GM18526 (cell line): Measurements from ENCODE around the gene SLC24A1.
A peak's percentile ranks its signal among the peaks of the same experiment; 100 is the strongest.

Experiments
- POLR2A ChIP-seq: IDR thresholded peaks from 3 replicates; pipeline ENCODE4 v1.6.1; 2011; ENCODE audit not compliant: insufficient read length; ENCODE audit errors: extremely low read depth

The SLC24A1 gene

DNA sequence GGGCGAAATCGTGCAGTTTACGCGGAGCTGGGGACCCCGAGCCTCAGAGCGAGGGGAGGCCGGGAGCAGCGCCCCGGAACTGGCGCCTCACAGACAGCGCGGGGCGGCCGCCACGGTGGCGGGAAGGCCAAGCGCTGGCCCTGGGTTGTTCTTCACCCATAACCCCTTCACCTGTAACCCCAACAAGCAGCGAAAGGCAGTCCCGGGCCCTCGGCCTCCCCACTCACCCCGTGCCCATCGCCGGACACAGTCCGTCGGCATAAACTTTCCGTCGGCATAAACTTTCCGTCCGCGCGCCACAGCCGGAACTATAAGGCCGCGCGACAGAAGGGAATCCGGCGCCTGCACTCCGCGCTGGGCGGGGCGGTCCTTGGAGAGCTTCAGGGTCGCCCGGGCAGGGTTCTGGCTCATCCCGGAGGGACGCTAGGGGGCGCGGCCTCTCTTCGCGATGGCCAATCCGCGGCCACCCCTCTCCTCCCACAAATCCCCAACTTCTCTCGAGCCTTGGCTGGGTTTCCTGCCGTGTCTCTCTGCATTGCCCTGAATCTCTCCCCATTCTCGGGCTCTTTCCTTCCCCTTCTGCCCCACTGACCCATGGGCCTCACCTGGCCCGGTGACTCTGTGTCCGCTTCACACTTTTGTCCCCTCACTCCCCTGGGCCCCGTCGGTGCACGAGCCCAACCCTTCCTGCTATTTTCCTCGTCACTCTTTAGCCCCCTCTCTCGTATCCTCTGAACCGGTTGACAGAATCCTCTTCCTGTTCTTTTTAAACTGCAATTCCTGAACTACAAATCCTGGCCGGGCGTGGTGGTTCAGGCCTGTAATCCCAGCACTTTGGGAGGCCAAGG lies 10.6 kb upstream of the SLC24A1 start, which contains the start of gene INTS14:
INTS14 (minus strand) TSS at position 261 of the 848 bp plus-strand sequence. CDS start 3,751 bp downstream, outside the sequence.
- peak; percentile 86 for TF ChIP-seq POLR2A

DNA sequence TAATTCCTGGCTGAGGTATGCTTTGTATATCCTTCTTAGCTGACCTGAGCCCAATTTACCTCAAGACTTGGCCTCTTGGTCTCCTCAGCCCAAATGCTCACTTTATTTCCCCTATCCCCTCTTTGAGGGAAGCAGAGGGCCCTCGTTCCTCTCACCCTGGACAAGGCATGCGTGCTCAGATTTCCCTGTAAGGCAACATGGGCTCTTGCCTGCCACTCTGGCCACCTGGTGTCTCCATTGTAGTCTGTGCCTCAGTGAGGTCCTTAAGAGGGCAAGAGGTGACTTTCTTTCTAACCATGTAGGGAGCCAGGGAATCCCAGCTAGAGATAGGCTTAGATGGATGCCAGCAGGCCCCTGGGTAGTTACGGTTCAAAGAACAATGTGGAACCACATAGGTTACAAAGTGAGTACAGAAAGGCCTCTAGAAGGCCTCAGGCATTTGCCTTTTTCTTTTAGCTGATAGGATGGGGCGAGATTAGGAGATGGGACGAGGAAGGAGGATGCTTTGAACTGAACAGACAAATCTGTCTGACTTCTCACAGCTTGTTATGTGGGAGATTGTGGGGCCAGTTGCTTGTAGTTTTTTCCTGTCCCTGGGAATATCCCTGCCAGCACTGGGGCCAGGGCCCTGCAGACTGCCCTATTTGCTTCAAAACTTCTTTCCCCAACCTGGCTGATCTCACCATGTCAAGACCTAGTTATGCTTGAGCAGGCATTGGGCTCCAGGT lies 9.7 kb upstream of the SLC24A1 start:
- no peak for TF ChIP-seq POLR2A

DNA sequence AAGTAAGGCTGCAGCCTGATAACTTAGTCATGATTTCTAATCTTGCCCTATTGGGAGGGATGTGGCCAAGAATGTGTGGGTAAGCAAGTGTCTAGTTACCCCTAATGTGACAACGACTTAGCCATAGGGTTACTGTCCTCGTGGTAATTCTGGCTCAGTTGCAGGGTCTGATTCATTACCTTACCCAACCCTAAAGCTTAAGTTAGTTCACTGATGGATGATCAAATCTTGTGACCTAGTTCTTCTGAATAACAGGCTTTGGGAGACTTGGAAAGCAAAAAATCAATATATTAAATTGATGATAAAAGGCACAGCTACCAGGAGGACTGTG lies 9.2 kb upstream of the SLC24A1 start:
- TF ChIP-seq POLR2A = no peak

DNA sequence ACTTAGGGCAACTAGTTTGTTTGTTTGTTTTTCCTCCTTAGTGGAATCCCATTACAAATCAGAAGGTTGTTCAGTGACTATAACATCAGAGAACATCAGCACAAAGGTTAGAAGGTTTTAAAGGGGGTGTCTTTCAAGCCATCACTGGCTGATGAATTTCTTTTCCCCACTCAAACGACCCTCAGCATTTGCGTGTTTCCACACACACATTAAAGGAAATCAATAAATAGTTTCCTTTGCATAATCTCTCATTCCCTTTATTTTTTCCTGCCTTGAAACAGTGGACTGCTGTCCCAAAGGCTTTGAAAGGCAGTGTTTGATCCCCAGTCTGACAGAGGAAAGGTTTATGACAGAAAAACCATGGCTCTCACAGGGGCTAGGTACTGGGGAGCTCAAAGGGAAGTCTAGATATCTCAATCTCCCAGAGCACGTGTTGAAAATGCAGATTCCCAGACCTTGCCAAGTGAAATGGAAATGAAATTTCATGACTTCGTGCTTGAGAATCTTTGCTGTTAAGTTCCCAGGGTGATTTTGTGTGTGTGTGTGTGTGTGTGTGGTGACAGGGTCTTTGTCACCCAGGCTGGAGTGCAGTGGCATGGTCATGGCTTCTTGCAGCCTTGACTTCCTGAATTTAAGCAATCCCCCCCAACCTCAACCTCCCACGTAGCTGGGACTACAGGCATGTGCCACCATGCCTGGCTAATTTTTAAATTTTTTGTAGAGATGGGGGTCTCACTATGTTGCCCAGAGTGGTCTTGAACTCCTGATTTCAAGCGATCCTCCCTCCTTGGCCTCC lies 8.6 kb upstream of the SLC24A1 start:
- no peak for TF ChIP-seq POLR2A

DNA sequence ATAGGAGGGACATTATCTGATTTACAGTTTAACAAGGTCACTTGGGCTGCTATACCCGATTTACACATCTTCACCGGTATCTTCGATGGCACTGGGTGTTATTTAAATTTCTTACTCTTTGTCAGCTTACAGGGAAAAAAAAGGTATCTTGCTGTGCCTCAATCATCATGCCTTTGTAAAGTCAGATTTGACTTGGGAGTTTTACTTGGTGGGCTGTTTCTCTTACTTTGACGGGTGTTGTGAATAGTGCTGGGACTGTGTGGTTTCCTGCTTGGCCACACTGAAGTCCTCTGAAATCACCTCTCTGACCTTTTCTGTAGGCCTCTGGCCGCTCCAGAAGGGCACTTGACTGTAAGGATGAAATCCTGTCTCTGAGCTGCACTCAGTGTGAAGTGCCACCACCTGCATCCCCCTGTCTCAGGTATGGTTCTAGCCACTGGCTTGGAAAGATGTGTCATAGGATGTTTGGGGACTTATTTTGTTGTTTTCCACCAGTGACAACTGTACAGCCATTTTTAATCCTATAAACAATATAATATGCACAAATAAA lies 3.1 kb upstream of the SLC24A1 start:
- no peak for TF ChIP-seq POLR2A

DNA sequence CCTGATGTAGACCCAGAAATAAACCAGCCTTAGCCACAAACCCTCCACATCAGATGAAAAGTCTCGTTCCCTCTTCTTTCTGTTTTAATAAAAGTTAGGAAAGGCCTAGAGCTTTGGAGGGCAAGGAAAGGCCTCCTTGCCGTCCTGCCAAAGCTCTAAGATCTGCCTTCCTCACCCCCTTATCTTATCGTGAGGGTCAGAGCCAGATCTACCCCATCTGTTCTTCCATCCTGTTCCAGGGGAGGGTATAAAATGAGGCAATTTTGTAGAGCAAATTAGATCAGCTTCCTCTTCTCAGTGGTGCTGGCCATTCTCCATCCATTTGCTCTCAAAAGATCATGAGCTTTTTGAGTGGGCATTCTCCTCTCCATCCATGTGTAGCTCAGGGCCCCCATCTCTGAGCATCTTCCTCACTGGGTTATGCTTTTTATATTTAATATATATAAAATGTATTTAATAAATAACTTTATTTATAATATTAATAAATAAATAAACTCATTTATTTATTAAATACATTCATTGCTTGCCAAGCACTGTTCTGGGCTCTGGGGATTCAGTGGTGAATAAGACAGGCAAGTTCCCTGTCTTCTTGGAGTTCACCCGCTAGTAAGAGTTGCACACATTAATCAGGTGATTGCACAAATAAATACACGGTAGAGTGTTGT lies 2.0 kb upstream of the SLC24A1 start:
- no peak for TF ChIP-seq POLR2A

DNA sequence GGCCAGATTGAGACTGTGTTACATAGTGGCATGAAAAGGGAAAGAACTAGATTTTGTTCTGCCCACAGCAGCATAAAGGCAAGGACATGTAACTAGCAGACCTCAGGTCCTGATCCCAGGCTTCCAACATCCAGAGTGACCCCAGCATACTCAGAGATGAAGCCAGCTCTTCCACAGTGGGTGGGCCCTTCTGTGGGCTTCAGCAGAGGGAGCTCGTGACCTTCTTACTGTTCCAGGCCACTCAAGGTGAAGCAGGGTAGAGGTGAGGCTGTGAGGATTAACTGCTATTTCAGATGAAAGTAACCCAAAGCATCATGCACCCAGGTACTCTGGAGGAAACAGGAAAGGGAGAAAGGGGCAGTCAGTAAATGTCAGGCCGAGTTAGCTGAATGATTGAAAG lies 905 bp upstream of the SLC24A1 start:
- no peak for TF ChIP-seq POLR2A

DNA sequence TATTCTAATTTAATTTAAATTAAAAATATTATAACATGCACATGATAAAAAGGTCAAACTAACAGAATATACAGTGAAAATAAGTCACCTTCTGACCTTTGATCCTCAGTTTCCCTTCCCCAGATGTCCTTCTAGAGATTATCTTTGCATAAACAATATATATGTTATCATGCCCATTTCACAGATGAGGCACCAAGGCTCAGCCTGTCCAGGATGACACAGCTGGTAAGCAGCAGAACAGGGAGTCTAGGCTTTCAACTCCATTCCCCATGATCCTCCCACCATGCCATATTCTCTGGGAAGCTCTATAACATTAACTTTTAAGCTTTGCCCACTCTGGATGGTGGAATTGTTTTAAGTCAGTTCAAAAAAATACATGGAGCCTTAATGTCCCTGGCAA lies 1.4 kb downstream of the SLC24A1 start:
- no peak for TF ChIP-seq POLR2A

DNA sequence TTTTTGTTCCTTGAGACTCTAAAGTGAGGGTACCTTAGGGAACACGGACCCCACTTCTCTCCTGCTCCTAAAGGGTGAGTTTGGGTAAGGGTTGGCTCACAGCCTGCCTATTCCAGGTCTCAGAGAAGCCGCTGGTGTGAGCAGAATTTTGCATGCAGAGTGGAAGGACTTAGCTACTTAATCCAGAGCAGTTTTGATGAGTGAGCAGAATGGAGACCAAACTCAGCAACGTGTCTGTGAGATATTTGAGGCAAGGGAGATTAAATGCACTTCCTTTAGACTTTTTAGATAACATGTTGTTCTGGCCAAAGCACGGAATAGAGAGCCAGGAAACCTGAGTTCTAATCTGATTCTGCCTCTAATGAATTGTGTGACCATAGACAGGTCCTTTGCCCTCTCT lies 5.1 kb downstream of the SLC24A1 start:
- no peak for TF ChIP-seq POLR2A

DNA sequence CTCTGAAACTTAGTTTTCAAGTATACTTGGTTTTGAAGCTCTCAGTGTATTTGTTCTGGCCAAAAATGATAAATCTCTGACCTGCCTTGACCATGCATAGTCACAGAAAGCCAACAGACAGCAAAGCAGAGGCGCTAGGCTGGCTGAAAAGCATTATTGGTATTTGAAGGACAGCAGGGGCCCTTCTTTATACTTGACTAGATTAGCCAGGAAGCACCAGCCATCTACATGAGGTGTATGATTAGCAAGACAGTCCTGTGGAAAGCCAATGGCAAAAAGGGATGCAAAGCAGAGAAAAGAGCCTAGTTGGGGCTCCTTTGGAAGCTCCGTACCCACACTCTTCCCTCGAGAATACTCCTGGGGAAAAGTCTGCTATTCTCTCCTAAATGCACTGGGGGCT lies 7.8 kb downstream of the SLC24A1 start:
- TF ChIP-seq POLR2A = no peak

DNA sequence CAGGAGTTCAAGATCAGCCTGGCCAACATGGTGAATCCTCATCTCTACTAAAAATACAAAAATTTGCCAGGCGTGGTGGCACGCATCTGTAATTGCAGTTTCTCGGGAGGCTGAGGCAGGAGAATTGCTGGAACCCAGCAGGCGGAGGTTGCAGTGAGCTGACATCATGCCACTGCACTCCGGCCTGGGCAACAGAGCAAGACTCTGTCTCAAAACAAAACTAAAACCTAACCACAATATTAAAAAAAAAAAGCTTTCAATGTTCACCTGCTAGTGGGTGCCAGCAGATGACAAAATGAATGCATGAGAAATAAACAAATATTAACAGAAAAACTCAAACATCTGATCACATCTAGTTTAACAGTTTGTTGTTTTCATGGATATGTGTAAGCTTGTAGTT lies 9.0 kb downstream of the SLC24A1 start:
- no peak for TF ChIP-seq POLR2A

DNA sequence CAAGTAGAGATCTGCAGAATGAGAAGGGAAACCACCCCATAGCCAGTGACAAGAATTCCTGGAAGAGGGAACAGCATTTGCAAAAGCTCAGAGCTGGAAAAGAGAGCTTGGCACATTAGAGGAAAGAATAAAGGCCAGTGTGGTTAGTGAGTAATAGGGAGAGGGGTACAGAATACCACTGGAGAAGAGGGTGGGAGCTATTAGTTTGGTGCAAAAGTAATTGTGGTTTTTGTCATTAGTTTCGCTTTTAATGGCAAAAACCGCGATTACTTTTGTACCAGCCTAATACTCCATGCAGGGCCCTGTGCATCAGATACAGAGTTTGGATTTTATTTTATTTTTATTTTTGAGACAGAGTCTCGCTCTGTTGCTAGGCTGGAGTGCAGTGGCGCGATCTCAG lies 9.8 kb downstream of the SLC24A1 start:
- no peak for TF ChIP-seq POLR2A

DNA sequence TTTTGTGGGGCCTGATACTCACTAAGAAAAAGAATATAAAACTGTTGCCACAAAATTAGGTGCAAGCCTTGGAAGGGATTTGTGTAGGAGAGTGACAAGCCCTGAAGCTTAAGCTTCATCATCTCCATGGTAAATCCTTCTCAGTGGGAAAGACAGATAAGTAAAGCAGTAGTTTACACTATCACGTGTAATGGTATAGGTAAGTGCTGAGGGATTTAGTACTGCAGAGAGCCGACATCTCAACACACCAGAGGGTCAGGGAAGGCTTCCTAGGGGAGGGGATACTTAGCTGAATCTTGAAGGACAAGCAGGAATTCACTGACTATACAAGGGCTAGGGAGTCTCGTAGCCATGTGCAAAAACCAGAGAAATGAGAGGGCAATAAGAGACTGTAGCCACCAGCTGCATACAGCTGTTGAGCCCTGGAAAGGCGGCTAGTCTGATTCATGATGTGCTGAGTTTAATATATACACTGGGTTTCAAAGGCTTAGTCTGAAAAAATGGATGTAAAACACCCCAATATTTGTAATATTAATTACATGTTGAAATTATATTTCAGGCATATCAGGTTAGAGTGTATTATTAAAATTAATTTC lies 11.1 kb downstream of the SLC24A1 start:
- TF ChIP-seq POLR2A = no peak

DNA sequence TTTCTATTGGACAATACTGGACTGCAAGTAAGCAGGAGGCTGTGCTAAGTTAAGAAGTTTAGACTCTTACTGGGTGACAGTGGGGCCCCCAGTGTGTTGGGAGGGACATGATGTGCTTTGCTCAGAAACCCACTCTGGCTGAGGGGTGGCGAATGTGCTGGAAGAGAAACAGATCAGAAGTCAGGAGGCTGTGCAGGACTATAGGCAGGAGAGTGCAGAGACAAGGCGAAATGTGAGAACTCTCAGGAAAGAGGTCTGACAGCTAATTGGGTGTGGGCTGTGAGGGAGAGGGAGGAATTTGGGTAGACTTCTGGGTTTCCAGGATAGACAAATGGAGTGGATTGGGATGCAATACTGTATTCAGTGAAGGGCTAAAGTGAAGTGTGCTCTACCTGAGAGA lies 12.0 kb downstream of the SLC24A1 start:
- no peak for TF ChIP-seq POLR2A
